B cell (primary cell): ENCODE measurements around the gene BTBD17. TPM values are rescaled to one million over a fixed set of nuclear protein-coding genes. Genes with fewer than 3 reads are reported as not detected.

Experiments used
- ATAC-seq: fragments of 200-7000 bp; cut with Tn5 transposase; one replicate; pipeline ENCODE4 v1.10.0; 2021; ENCODE audit warnings: low read depth, mild to moderate bottlenecking, moderate number of reproducible peaks, moderate library complexity
- CTCF ChIA-PET: fragments of 350-600 bp; sonication (Branson Sonifier 250); formaldehyde crosslinking; loops from one replicate; lab custom pipeline; 2021; ENCODE audit warnings: antibody characterized with exemption, inconsistent platforms; lab: Charles Lee
- POLR2A ChIA-PET: fragments of 350-600 bp; sonication (Branson Sonifier 250); formaldehyde crosslinking; loops from one replicate; lab custom pipeline; 2021; ENCODE audit warnings: antibody characterized with exemption; lab: Charles Lee
- DNase-seq: peaks from one replicate; pipeline ENCODE4 v3.0.0; 2013
- H2AFZ ChIP-seq: 2 replicates; pipeline ENCODE4 v1.6.1; 2012; ENCODE audit warnings: mild to moderate bottlenecking, low read depth, low read length; ENCODE audit not compliant: insufficient read depth, poor library complexity, severe bottlenecking
- H3K27ac ChIP-seq, 2 donors: 1 replicate in 1 of 2; 2 replicates in 1 of 2; pipeline ENCODE4 v1.5.1; 2012 to 2013; ENCODE audit warnings: low read length in 2 of 2, mild to moderate bottlenecking in 2 of 2, moderate library complexity in 1 of 2
- H3K27me3 ChIP-seq, 4 experiments: fragments of 200-600 bp in 1 of 4; sonication (generic) in 1 of 4; replicated peaks in 1 of 4; 1 replicate in 2 of 4; 2 replicates in 2 of 4; pipeline versions ENCODE4 v1.6.1 to v1.7.0; 2013 to 2016; ENCODE audit warnings: low read length in 3 of 4, mild to moderate bottlenecking in 2 of 4, mixed read lengths in 1 of 4, moderate library complexity in 1 of 4; ENCODE audit not compliant: insufficient read depth in 4 of 4, control insufficient read depth in 3 of 4; ENCODE audit errors: control extremely low read depth in 1 of 4
- H3K36me3 ChIP-seq, 2 experiments: replicated peaks in 1 of 2; 1 replicate in 1 of 2; 2 replicates in 1 of 2; pipeline versions ENCODE4 v1.6.1 to v1.7.1; 2013; ENCODE audit warnings: low read length in 1 of 2; ENCODE audit not compliant: insufficient read depth in 2 of 2, control insufficient read depth in 1 of 2; ENCODE audit errors: control extremely low read depth in 1 of 2, extremely low read depth in 1 of 2
- H3K4me1 ChIP-seq, 2 donors: fragments of 200-600 bp in 1 of 2; sonication (generic) in 1 of 2; 1 replicate in 1 of 2; 2 replicates in 1 of 2; pipeline versions ENCODE4 v1.5.1 to v1.6.1; 2013 to 2017; ENCODE audit warnings: low read length in 2 of 2; ENCODE audit not compliant: control insufficient read depth in 2 of 2, insufficient read depth in 2 of 2
- H3K4me2 ChIP-seq: replicated peaks from 2 replicates; pipeline ENCODE3; 2012; ENCODE audit warnings: mild to moderate bottlenecking, low read depth, low read length; ENCODE audit not compliant: poor library complexity, severe bottlenecking
- H3K4me3 ChIP-seq, 5 experiments: fragments of 200-600 bp in 1 of 5; sonication (generic) in 1 of 5; 1 replicate in 3 of 5; 2 replicates in 2 of 5; pipeline versions ENCODE4 v1.5.1 to v1.7.0; 2011 to 2016; ENCODE audit warnings: low read length in 4 of 5, mild to moderate bottlenecking in 4 of 5, low read depth in 2 of 5, control low read depth in 1 of 5, moderate library complexity in 1 of 5; ENCODE audit not compliant: insufficient read depth in 1 of 5; ENCODE audit errors: control extremely low read depth in 1 of 5, extremely low read depth in 1 of 5
- H3K79me2 ChIP-seq: fragments of 200-600 bp; sonication (generic); one replicate; pipeline ENCODE4 v1.6.0; 2016; ENCODE audit warnings: low read length; ENCODE audit not compliant: control insufficient read depth, insufficient read depth
- H3K9ac ChIP-seq: fragments of 200-600 bp; sonication (generic); 2 replicates; pipeline ENCODE4 v1.6.1; 2017; ENCODE audit warnings: mild to moderate bottlenecking, low read length, moderate library complexity
- H3K9me3 ChIP-seq, 3 donors: one replicate each; pipeline versions ENCODE4 v1.6.1 to v1.7.1; 2013; ENCODE audit warnings: low read length in 2 of 3; ENCODE audit not compliant: control insufficient read depth in 2 of 3, insufficient read depth in 1 of 3; ENCODE audit errors: control extremely low read depth in 1 of 3
- H4K20me1 ChIP-seq: 2 replicates; pipeline ENCODE4 v1.6.0; 2012; ENCODE audit warnings: mild to moderate bottlenecking, low read length; ENCODE audit not compliant: insufficient read depth, control insufficient read depth, poor library complexity, severe bottlenecking
- H3K27ac Mint-ChIP-seq: one replicate; pipeline ENCODE4 v1.8.0; 2021; ENCODE audit warnings: mixed read lengths
- H3K27me3 Mint-ChIP-seq: one replicate; pipeline ENCODE4 v1.8.0; 2021; ENCODE audit warnings: mixed read lengths
- H3K4me1 Mint-ChIP-seq: one replicate; pipeline ENCODE4 v1.8.0; 2021; ENCODE audit warnings: mixed read lengths
- H3K4me3 Mint-ChIP-seq: one replicate; pipeline ENCODE4 v1.8.0; 2021; ENCODE audit warnings: mixed read lengths
- H3K9me3 Mint-ChIP-seq: one replicate; pipeline ENCODE4 v1.8.0; 2022; ENCODE audit warnings: mixed read lengths; ENCODE audit not compliant: insufficient read depth
- EZH2 ChIP-seq: IDR thresholded peaks from 2 replicates; pipeline ENCODE4 v1.6.1; 2012; ENCODE audit warnings: borderline replicate concordance, low read depth, mild to moderate bottlenecking, moderate library complexity, low read length; ENCODE audit not compliant: insufficient read depth, poor library complexity, severe bottlenecking
- WGBS: methylation state at CpG from one replicate; pipeline ENCODE4 v1.1.5; 2013; ENCODE audit warnings: missing lambda C conversion rate; ENCODE audit not compliant: insufficient coverage; 5-methylcytosine and 5-hydroxymethylcytosine counted together
- intact Hi-C: fragments of 100-400 bp; cut with micrococcal nuclease; formaldehyde crosslinking; loops from one replicate; pipeline ENCODE4 v1.10.0; 2022
- polyA plus RNA-seq: library from polyadenylated mRNA; depleted of rRNA; stranded (reverse); fragments of >200 nt; gene quantifications from 2 replicates; pipeline ENCODE4 v1.2.3, GENCODE V29; 2012
- total RNA-seq, 2 donors: library from RNA; stranded (reverse); fragments of 120-200 nt in 1 of 2; gene quantifications; 1 replicate in 1 of 2; 2 replicates in 1 of 2; pipeline versions ENCODE4 v1.2.3 to v1.2.4, GENCODE V29; 2013 to 2022
- TF ChIP-seq, protein P1 (sequence below): fragments of 200-600 bp; IDR thresholded peaks from one replicate; pipeline ENCODE4 v1.8.0; 2022; ENCODE audit warnings: antibody characterized with exemption, mild to moderate bottlenecking

Gene BTBD17
- total and polyA plus RNA-seq, 2 donors (not counting 1 experiment from before 2014, with no cell fraction given) = not detected

DNA sequence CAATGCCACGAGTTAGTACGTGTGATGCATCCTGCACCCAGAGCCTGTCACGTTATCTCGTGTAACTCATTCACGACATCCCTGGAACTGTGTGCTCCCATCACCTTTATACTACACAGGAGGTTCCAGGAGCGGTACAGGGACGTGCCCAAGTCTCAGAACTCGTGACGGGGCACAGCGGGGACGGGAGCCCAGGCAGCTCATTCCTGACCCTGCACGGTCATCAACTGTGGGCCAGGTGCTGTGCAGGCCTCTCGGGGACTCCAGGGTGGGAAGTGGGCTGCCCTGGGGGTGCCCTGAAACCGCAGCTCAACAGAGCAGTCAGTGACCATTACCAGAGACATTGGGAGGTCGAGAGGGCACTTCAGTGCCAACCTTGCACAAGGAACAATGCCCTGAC, 46.8 kb downstream of the BTBD17 start:
- no peak overlapping the region for H3K27ac ChIP-seq
- WGBS = 92% methylated on average over 15 of the region's 15 CpGs
- H3K4me3 Mint-ChIP-seq = no peak overlapping the region
- TF ChIP-seq EZH2 = no peak
- TF ChIP-seq, protein P1, sequence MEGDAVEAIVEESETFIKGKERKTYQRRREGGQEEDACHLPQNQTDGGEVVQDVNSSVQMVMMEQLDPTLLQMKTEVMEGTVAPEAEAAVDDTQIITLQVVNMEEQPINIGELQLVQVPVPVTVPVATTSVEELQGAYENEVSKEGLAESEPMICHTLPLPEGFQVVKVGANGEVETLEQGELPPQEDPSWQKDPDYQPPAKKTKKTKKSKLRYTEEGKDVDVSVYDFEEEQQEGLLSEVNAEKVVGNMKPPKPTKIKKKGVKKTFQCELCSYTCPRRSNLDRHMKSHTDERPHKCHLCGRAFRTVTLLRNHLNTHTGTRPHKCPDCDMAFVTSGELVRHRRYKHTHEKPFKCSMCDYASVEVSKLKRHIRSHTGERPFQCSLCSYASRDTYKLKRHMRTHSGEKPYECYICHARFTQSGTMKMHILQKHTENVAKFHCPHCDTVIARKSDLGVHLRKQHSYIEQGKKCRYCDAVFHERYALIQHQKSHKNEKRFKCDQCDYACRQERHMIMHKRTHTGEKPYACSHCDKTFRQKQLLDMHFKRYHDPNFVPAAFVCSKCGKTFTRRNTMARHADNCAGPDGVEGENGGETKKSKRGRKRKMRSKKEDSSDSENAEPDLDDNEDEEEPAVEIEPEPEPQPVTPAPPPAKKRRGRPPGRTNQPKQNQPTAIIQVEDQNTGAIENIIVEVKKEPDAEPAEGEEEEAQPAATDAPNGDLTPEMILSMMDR = no peak
- H3K27me3 Mint-ChIP-seq = peaks cover 12% of the 10 kb centered on the region
- POLR2A ChIA-PET = no interaction called here
- no peak for ATAC-seq
- H4K20me1 ChIP-seq = no peaks in the 10 kb centered on the region
- H3K4me1 Mint-ChIP-seq = no peaks in the 10 kb centered on the region
- no peak overlapping the region for H3K27ac Mint-ChIP-seq
- H3K79me2 ChIP-seq = no peaks in the 10 kb centered on the region
- CTCF ChIA-PET = no interaction called here
- H3K9ac ChIP-seq = no peak overlapping the region
- intact Hi-C loops = no loop called here
- no peak for DNase-seq
- H3K4me1 ChIP-seq = no peaks in the 10 kb centered on the region
- H3K9me3 Mint-ChIP-seq = no peaks in the 10 kb centered on the region
- H3K4me2 ChIP-seq = no peak overlapping the region
- H3K9me3 ChIP-seq = peaks cover 0 to 9% (median 5%) of the 10 kb centered on the region in 3 donors
- no peaks in the 10 kb centered on the region for H3K36me3 ChIP-seq
- no peak overlapping the region for H2AFZ ChIP-seq
- no peak overlapping the region for H3K4me3 ChIP-seq
- peaks cover 0 to 3% (median 1%) of the 10 kb centered on the region in 4 experiments for H3K27me3 ChIP-seq

DNA sequence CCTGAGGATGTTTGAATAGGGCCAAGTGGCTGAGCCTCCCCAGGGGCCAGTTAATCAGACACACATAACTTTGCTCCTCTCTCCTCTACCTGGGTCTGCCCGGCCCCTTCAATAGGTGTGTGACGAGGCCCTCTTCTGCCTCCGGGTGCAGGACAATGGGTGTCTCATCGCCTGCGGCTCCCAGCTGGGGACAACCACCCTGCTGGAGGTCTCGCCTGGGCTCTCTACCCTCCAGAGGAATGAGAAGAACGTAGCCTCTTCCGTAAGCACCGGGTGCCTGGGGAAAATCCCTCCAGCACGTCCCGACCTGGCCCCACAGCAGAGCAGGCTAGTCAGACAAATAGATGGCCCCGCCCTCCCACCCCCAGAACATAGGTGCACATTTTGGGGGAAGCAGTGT, 51.8 kb downstream of the BTBD17 start:
- Histone ChIP-seq H3K27ac (no peak overlapping the region), H3K4me1 (no peaks in the 10 kb centered on the region), H2AFZ (no peak overlapping the region), H3K9ac (no peak overlapping the region), H3K79me2 (no peaks in the 10 kb centered on the region), H3K27me3 (peaks cover 0 to 4% (median 0%) of the 10 kb centered on the region in 4 experiments), H4K20me1 (no peaks in the 10 kb centered on the region), H3K4me2 (no peak overlapping the region), H3K4me3 (no peak overlapping the region), H3K36me3 (no peaks in the 10 kb centered on the region), H3K9me3 (peaks cover 0 to 14% (median 5%) of the 10 kb centered on the region in 3 donors)
- no peak for TF ChIP-seq EZH2
- TF ChIP-seq, protein P1 = no peak
- POLR2A ChIA-PET = no interaction called here
- Mint-ChIP-seq H3K27ac (no peak overlapping the region), H3K27me3 (peaks cover 8% of the 10 kb centered on the region), H3K4me3 (no peak overlapping the region), H3K4me1 (no peaks in the 10 kb centered on the region), H3K9me3 (no peaks in the 10 kb centered on the region)
- DNase-seq = no peak
- CTCF ChIA-PET = no interaction called here
- no peak for ATAC-seq
- intact Hi-C loops = no loop called here
- 90% methylated on average over 6 of the region's 12 CpGs for WGBS
